HG03066 (cell line): ENCODE measurements around the gene BCAS3.

Source experiments
- ATAC-seq: cut with Tn5 transposase; IDR thresholded peaks from one replicate; pipeline ENCODE4 v1.9.1; 2021; ENCODE audit warnings: low read depth; ENCODE audit not compliant: unreplicated experiment

Gene BCAS3

GRCh38 chr17:61363601-61364462 lies 686.2 kb downstream of the BCAS3 start:
- no peak for ATAC-seq

DNA sequence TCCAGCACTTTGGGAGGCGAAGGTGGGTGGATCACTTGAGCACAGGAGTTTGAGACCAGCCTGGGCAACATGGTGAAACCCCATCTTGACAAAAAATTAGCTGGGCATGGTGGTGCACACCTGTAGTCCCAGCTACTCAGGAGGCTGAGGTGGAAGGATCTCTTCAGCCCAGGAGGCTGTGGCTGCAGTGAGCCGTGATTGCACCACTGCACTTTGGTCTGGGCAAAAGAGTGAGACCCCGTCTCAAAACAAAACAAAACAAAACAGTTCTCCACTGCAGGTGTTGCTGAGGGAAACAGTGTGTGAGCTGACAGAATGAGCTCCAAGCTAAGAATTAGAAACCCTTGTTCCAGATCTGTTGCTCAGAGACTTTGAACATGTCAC lies 686.8 kb downstream of the BCAS3 start:
- ATAC-seq = no peak

- no peak for ATAC-seq
Observed at GRCh38 chr17:61366076-61366714, 688.5 kb downstream of the BCAS3 start.

GRCh38 chr17:61366715-61367413 lies 689.2 kb downstream of the BCAS3 start:
- no peak for ATAC-seq

- ATAC-seq = no peak
Observed at GRCh38 chr17:61368049-61368831, 690.6 kb downstream of the BCAS3 start.

DNA sequence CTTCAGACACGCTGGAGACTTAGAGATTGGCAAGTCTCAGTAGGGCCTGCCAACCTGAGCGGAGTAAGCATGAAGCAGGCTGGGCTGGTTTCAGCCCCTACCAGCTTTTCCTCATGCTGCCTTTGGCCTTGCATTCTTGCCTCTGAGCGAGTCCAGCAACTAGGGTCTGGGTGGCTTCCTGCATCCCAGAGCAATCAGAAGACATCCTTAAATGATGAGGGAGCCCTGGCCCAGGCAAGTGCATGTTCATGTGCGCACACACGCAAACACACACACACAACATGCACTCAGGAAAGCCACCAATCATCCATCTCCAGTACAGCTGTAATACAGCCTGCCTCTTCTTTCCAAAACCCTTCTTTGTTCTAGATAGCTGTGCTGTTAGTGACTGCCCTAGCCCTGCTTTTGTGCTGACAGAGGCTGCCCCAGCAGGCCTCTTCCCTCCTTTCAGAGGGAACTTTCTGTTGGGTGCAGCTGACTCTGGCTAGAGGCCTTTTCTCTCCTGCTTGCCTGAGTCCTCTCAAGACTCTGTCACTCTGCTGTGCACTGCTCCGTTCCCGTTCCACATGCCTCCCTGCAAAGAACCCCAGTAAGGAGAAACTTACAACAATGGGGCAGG lies 691.3 kb downstream of the BCAS3 start:
- ATAC-seq = no peak

DNA sequence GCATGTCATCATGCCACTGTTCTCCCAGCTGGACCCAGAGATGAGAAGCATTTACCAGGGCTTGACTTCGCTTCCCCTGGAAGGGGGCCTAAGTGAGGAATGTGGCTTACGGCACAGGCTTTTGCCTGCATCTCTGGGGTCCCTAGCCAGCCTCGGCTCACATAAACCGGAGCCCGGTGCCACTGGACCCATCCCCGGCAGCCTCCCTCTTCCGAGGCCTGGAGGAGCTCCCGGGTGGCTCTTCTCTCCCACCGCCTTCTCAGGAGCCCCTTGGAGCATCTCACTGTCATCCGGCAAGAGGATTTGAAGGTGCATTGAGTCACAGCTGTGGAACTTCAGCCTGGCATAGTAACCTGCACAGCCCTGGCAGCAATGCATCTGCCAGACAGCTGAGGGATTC lies 692.1 kb downstream of the BCAS3 start:
- no peak for ATAC-seq

- ATAC-seq = no peak
Observed at GRCh38 chr17:61371179-61371578, 693.5 kb downstream of the BCAS3 start.

GRCh38 chr17:61371606-61372005 lies 694.0 kb downstream of the BCAS3 start:
- no peak for ATAC-seq

GRCh38 chr17:61372436-61372835 lies 694.8 kb downstream of the BCAS3 start:
- ATAC-seq = no peak

GRCh38 chr17:61376931-61377838 lies 699.5 kb downstream of the BCAS3 start:
- no peak for ATAC-seq

GRCh38 chr17:61378658-61379456 lies 701.2 kb downstream of the BCAS3 start:
- no peak for ATAC-seq

- no peak for ATAC-seq
Observed at GRCh38 chr17:61379457-61380216, 702.0 kb downstream of the BCAS3 start.

DNA sequence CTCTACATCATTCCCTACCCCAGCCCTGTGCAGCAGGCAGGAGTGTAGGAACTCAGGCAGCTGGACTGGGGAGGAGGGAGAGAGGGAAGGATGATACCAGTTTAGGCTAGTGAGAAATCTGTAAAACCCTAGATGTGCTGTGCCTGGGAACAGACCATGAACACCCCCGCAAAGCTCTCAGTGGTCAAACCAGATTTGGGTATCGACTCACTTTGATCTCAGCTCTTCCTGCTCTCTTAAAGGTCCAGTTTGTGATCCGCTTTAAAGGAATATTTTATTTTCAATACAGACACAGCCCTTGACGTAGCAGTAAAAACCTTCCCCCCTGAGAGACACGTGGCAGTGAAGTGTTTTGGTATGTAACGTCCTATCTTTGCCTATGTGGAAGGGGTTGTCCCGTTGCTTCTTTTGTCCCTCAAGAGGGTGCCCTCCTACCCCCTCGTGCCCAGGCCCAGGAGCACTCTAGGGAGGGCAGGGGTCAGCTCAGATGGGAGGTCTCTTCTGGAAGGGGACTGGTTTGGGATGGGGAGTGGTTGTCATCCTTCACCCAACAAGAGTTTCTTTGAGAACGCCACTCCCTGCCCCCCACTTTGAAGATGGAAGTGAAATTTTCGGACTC lies 702.7 kb downstream of the BCAS3 start:
- no peak for ATAC-seq

- no peak for ATAC-seq
Observed at GRCh38 chr17:61380836-61381525, 703.3 kb downstream of the BCAS3 start.

DNA sequence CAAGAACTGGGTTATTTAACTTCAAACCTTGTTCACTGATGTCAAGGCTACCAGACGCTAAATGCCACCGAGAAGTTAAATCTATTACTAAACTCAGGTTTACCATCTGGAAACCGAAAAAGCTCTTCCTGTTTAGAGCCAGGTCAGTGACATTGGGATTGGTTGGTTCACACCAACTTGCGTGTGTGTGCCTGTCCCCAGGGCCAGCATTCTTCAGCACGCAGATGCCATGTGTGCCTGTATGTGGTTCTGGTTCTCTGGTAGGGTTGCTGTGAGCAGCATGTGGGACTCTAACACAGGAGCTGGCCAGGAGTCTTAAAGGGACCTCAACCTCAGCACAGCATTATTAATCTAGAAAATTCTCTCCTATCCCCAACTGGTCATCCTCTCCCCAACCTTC lies 703.9 kb downstream of the BCAS3 start:
- ATAC-seq = no peak
